Panc1 (cell line): ENCODE measurements around the gene S1PR3.

Experiments used
- POLR2AphosphoS5 ChIP-seq: IDR thresholded peaks from 2 replicates; pipeline ENCODE4 v1.6.1; 2012; ENCODE audit warnings: mild to moderate bottlenecking, low read depth, low read length, moderate library complexity
- SIN3A ChIP-seq: IDR thresholded peaks from 2 replicates; pipeline ENCODE4 v1.6.1; 2012; ENCODE audit warnings: low read depth, mild to moderate bottlenecking, low read length, moderate library complexity, borderline replicate concordance; ENCODE audit not compliant: insufficient read depth
- TF ChIP-seq, protein P1 (sequence below): fragments of 450-650 bp; IDR thresholded peaks from 2 replicates; pipeline ENCODE4 v1.5.1; 2017; ENCODE audit warnings: mild to moderate bottlenecking

DNA sequence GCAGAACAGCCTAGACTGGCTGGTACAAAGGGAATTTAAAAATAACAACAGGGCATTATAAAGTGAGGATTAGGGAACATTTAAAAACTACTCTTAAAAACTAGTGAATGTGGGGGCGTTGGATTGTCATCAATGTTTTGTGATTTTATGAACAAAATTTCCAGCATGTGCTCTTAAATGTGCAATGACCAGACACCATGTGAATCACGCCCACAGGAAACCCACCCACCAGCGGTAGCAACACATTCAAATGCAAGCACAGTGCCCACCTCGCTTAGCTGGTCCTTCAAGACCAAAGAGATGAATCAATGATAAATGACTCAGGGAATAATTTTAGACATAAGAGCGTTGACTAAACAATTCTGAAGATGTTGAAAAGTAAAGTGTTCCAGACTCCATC, 40.9 kb downstream of the S1PR3 start:
- no peak for TF ChIP-seq SIN3A
- no peak for TF ChIP-seq POLR2AphosphoS5
- TF ChIP-seq, protein P1, sequence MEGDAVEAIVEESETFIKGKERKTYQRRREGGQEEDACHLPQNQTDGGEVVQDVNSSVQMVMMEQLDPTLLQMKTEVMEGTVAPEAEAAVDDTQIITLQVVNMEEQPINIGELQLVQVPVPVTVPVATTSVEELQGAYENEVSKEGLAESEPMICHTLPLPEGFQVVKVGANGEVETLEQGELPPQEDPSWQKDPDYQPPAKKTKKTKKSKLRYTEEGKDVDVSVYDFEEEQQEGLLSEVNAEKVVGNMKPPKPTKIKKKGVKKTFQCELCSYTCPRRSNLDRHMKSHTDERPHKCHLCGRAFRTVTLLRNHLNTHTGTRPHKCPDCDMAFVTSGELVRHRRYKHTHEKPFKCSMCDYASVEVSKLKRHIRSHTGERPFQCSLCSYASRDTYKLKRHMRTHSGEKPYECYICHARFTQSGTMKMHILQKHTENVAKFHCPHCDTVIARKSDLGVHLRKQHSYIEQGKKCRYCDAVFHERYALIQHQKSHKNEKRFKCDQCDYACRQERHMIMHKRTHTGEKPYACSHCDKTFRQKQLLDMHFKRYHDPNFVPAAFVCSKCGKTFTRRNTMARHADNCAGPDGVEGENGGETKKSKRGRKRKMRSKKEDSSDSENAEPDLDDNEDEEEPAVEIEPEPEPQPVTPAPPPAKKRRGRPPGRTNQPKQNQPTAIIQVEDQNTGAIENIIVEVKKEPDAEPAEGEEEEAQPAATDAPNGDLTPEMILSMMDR: no peak
